HL-60 (cell line): ENCODE results near the gene SLC22A8.

Experiments used
- CTCF ChIP-seq: IDR thresholded peaks from one replicate; pipeline ENCODE4 v1.5.1; 2011; ENCODE audit warnings: low read length, control low read depth, inconsistent platforms; ENCODE audit not compliant: insufficient read depth
- GABPA ChIP-seq: IDR thresholded peaks from 2 replicates; pipeline ENCODE4 v1.6.1; 2012; ENCODE audit warnings: low read depth
- POLR2AphosphoS5 ChIP-seq: IDR thresholded peaks from 2 replicates; pipeline ENCODE4 v1.6.1; 2012; ENCODE audit warnings: low read depth

DNA sequence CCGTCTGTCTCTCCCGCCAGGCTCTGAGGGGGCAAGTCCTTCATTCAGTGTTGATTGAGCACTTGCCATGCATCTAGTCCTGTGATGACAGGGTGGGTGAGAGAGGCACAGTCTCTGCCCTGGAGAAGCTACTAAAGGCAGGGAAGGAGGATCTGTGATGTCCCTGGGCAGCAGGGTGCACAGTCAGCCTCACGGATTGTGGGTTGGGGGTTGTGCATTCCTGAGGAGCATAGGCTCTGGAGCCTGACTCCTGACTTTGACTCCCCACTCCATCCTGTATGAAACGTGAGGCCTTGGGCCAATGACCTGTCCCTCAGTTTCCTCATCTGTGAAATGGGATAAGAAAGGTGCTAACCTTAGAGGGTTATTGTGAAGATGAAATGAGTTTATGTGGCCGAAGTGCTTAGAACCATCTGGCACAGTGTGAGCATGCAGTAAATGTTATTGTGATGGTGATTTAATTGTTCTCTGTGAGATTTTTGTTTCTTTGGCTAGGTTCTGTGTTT lies 4.7 kb downstream of the SLC22A8 start:
- TF ChIP-seq CTCF (no peak), GABPA (no peak), POLR2AphosphoS5 (no peak)
